ENCODE results near the gene CPLX3. TPM values are rescaled to one million over a fixed set of nuclear protein-coding genes. Genes with fewer than 3 reads are reported as not detected.

Gene CPLX3
- total RNA-seq, 4 donors from 2014 or later: 0.33 TPM; not detected in 3

GRCh38 chr15:74786551-74787165 is 39.8 kb upstream of the CPLX3 start:
- DNase-seq (ENCODE audit: extremely low spot score): no peak
- Histone ChIP-seq H3K27ac (replicated peaks in 1 of 4) (peak overlapping the region; percentile 56 to 72 (median 60)), H3K4me3 (no peak overlapping the region), H3K36me3 (no peaks in the 10 kb centered on the region), H3K9me3 (no peaks in the 10 kb centered on the region), H3K27me3 (no peaks in the 10 kb centered on the region), H3K4me1 (peaks cover 85 to 93% (median 88%) of the 10 kb centered on the region in 4 donors)
- 59% methylated on average over 6 of the region's 7 CpGs for WGBS
- no peak for TF ChIP-seq EP300 (IDR thresholded peaks at IDR 0.05)
- TF ChIP-seq POLR2AphosphoS5 (IDR thresholded peaks at IDR 0.05): no peak
- TF ChIP-seq POLR2A (IDR thresholded peaks at IDR 0.05; ENCODE audit: low read depth): no peak
- no peak for TF ChIP-seq CTCF (IDR thresholded peaks at IDR 0.05)
- intact Hi-C loops (cut with DNase I): no loop called here

GRCh38 chr15:74787251-74788041 is 39.0 kb upstream of the CPLX3 start:
- Histone ChIP-seq H3K9me3 (no peaks in the 10 kb centered on the region), H3K36me3 (no peaks in the 10 kb centered on the region), H3K27ac (replicated peaks in 1 of 4) (peak overlapping the region; percentile 57 to 72 (median 66)), H3K27me3 (no peaks in the 10 kb centered on the region), H3K4me3 (peak overlapping the region in 1 of 4 donors; percentile 13), H3K4me1 (peaks cover 92 to 98% (median 94%) of the 10 kb centered on the region in 4 donors)
- intact Hi-C loops (cut with DNase I): no loop called here
- no peak for DNase-seq (ENCODE audit: extremely low spot score)
- WGBS: 44% methylated on average over 8 of the region's 13 CpGs
- TF ChIP-seq POLR2A (IDR thresholded peaks at IDR 0.05; ENCODE audit: low read depth) (no peak), EP300 (IDR thresholded peaks at IDR 0.05) (no peak), POLR2AphosphoS5 (IDR thresholded peaks at IDR 0.05) (no peak), CTCF (IDR thresholded peaks at IDR 0.05) (peak in 2 of 3 experiments; percentile 16 to 31)

- Histone ChIP-seq H3K27ac (replicated peaks in 1 of 4) (peak overlapping the region; percentile 57 to 72 (median 66)), H3K36me3 (no peaks in the 10 kb centered on the region), H3K4me1 (peaks cover 93 to 98% (median 96%) of the 10 kb centered on the region in 4 donors), H3K27me3 (no peaks in the 10 kb centered on the region), H3K9me3 (no peaks in the 10 kb centered on the region), H3K4me3 (no peak overlapping the region)
- intact Hi-C loops (cut with DNase I): no loop called here
- no peak for DNase-seq (ENCODE audit: extremely low spot score)
- TF ChIP-seq EP300 (IDR thresholded peaks at IDR 0.05): no peak
- no peak for TF ChIP-seq CTCF (IDR thresholded peaks at IDR 0.05)
- WGBS: 63% methylated on average over 7 of the region's 7 CpGs
These were observed 38.3 kb upstream of the CPLX3 start for GRCh38 chr15:74788042-74788682.

GRCh38 chr15:74788683-74789151 is 37.7 kb upstream of the CPLX3 start:
- H3K27me3 ChIP-seq: no peaks in the 10 kb centered on the region
- no peaks in the 10 kb centered on the region for H3K36me3 ChIP-seq
- H3K4me3 ChIP-seq: peak overlapping the region in 2 of 4 donors; percentile 5 to 22
- H3K9me3 ChIP-seq: no peaks in the 10 kb centered on the region
- intact Hi-C loops (cut with DNase I): no loop called here
- H3K27ac ChIP-seq (replicated peaks in 1 of 4): peak overlapping the region; percentile 57 to 72 (median 65)
- no peak for DNase-seq (ENCODE audit: extremely low spot score)
- TF ChIP-seq POLR2AphosphoS5 (IDR thresholded peaks at IDR 0.05): no peak
- TF ChIP-seq POLR2A (IDR thresholded peaks at IDR 0.05; ENCODE audit: low read depth): no peak
- TF ChIP-seq CTCF (IDR thresholded peaks at IDR 0.05): no peak
- TF ChIP-seq EP300 (IDR thresholded peaks at IDR 0.05): no peak
- H3K4me1 ChIP-seq: peaks cover 91 to 98% (median 95%) of the 10 kb centered on the region in 4 donors
- 62% methylated on average over 8 of the region's 9 CpGs for WGBS

All from esophagus muscularis mucosa (tissue), 4 donors.